Measurements from ENCODE around the gene TUSC2.

Gene TUSC2

DNA sequence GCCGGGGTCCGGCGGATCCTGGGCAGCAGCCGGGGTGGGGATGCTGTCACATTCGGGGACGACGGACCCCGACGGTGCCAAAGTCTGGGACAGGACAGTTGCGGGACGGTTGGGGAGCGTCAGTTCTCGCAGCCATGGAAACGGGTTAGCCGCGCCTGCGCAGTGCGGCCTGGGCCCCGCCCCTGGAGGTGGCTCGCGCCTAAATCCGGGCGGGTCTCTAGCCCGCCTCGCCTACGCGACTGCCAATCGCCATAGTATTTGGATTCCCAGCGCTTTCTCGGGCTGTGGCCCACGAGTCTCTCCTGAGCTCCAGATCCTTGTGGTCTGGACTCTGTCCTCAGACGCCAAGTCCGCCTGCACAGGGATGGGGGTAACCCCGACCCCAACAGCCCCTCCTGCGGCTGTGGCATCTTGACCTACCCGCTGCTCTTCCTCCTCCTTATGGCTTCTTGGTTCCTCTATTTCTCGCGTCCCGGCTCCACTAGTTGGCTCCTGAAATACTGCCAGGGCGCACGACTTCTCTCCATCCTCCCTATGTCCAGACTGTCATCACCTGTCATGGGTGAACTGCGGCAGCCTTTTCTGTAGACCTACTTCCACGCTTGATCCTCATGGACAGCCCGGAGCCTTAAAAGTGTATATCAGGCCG, 17.7 kb upstream of the TUSC2 start, which contains the start of gene ZMYND10:
Gene ZMYND10 (minus strand): TSS at position 147 of the 649 bp plus-strand sequence. CDS start 153 bp downstream, outside the sequence.
- peak within 1 kb of the TSS; percentile 47 for H3K4me3 Mint-ChIP-seq
- H3K27ac Mint-ChIP-seq: peak within 1 kb of the TSS; percentile 9
- H3K4me1 Mint-ChIP-seq (ENCODE audit: low read depth): peaks cover 68% of the 10 kb centered on the region
- H3K27me3 Mint-ChIP-seq: no peaks in the 10 kb centered on the region
- H3K9me3 Mint-ChIP-seq: no peaks in the 10 kb centered on the region
- H3K36me3 Mint-ChIP-seq (ENCODE audit: low read depth): peaks cover 17% of the 10 kb centered on the region

DNA sequence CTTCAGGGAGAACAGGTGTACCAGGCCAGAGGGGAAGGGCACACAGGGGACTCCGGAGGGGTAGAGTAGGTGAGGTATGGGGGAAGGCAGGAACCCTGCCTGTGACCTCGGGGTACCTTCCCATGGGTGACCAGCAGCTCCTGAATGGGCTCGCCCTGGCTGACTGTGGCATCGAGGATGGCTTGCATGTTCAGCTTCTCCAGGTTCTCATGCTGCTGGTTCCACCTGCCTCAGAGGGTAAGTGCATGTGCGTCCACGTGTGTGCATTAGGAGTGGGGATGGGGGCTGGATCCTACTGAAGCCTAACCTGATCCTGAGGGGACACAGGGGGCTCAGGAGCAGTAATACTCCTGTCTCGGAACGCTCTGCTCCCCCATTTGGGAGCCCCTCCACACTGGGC, 17.0 kb upstream of the TUSC2 start:
- Mint-ChIP-seq H3K36me3 (ENCODE audit: low read depth) (peaks cover 14% of the 10 kb centered on the region), H3K27me3 (no peaks in the 10 kb centered on the region), H3K4me1 (ENCODE audit: low read depth) (peaks cover 65% of the 10 kb centered on the region), H3K4me3 (peak overlapping the region; percentile 23), H3K9me3 (no peaks in the 10 kb centered on the region), H3K27ac (no peak overlapping the region)

GRCh38 chr3:50342813-50343633, 15.0 kb upstream of the TUSC2 start:
- Mint-ChIP-seq H3K36me3 (ENCODE audit: low read depth) (peaks cover 22% of the 10 kb centered on the region), H3K27ac (no peak overlapping the region), H3K27me3 (no peaks in the 10 kb centered on the region), H3K4me1 (ENCODE audit: low read depth) (peaks cover 63% of the 10 kb centered on the region), H3K9me3 (no peaks in the 10 kb centered on the region), H3K4me3 (no peak overlapping the region)

GRCh38 chr3:50341996-50342650, 14.1 kb upstream of the TUSC2 start:
- H3K27ac Mint-ChIP-seq: no peak overlapping the region
- no peaks in the 10 kb centered on the region for H3K27me3 Mint-ChIP-seq
- no peaks in the 10 kb centered on the region for H3K9me3 Mint-ChIP-seq
- H3K4me1 Mint-ChIP-seq (ENCODE audit: low read depth): peaks cover 54% of the 10 kb centered on the region
- H3K36me3 Mint-ChIP-seq (ENCODE audit: low read depth): peaks cover 17% of the 10 kb centered on the region
- H3K4me3 Mint-ChIP-seq: peak overlapping the region; percentile 13

DNA sequence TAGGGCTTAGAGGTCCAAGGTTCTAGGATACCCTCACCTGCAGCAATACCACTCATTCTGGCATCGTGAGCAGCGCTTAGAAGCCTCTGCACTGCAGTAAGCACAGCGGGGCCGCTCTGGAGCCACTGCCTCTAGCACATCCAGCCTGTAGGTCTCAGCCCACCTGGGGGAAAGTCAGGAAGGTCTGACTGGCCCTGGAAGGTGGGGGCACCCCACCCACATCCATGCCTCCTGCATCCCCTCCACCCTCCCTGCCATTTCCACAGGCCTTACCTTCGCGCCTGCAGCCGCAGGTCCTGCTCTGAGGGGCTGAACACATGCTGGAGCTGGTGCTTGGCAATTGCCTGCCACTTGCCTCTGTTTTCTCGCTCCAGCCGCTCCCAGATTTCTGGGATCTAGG, 13.5 kb upstream of the TUSC2 start:
- H3K9me3 Mint-ChIP-seq: no peaks in the 10 kb centered on the region
- H3K36me3 Mint-ChIP-seq (ENCODE audit: low read depth): peaks cover 19% of the 10 kb centered on the region
- H3K4me1 Mint-ChIP-seq (ENCODE audit: low read depth): peaks cover 51% of the 10 kb centered on the region
- H3K4me3 Mint-ChIP-seq: peak overlapping the region; percentile 90
- no peaks in the 10 kb centered on the region for H3K27me3 Mint-ChIP-seq
- H3K27ac Mint-ChIP-seq: peak overlapping the region; percentile 88

- Mint-ChIP-seq H3K4me1 (ENCODE audit: low read depth) (peaks cover 51% of the 10 kb centered on the region), H3K27ac (peak within 1 kb of the TSS; percentile 88), H3K9me3 (no peaks in the 10 kb centered on the region), H3K27me3 (no peaks in the 10 kb centered on the region), H3K36me3 (ENCODE audit: low read depth) (peaks cover 28% of the 10 kb centered on the region), H3K4me3 (peak within 1 kb of the TSS; percentile 90)
Observed at GRCh38 chr3:50340448-50341329, 12.7 kb upstream of the TUSC2 start, which contains the start of gene RASSF1. Gene RASSF1, minus strand, starts transcription at chr3:50340836. Its CDS starts 31 bp downstream, at chr3:50340805.

- Mint-ChIP-seq H3K4me1 (ENCODE audit: low read depth) (peaks cover 53% of the 10 kb centered on the region), H3K4me3 (peak overlapping the region; percentile 90), H3K27ac (peak overlapping the region; percentile 88), H3K36me3 (ENCODE audit: low read depth) (peaks cover 34% of the 10 kb centered on the region), H3K9me3 (no peaks in the 10 kb centered on the region), H3K27me3 (no peaks in the 10 kb centered on the region)
Observed at GRCh38 chr3:50340147-50340447, 12.1 kb upstream of the TUSC2 start.

DNA sequence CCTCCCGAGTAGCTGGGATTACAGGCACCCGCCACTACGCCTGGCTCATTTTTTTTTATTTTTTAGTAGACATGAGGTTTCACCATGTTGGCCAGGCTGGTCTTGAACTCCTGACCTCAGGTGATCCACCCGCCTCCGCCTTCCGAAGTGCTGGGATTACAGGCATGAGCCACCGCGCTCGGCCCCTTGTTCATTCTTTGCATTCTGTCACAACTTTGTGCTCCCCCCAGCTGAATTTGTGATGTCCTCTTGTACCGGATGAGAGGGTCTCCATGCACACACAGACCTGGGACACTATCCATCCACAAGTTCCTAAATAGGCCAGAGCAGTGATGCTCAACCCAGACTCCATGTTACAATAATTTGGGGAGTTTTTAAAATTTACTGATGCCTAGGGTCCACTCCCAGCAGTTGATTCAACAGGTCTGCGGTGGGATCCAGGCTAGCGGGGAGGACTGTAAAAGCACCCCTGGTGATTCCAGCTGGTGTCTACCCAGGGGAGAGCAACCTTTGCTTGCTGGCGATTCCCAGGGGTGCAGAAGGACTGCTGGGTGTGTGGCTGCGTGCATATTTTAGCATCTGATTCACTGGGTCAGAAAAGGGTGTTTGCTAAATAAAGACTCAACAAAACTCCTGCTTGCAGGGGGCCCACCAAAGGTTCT, 11.6 kb upstream of the TUSC2 start:
- H3K27ac Mint-ChIP-seq: peak overlapping the region; percentile 88
- no peaks in the 10 kb centered on the region for H3K27me3 Mint-ChIP-seq
- H3K4me3 Mint-ChIP-seq: peak overlapping the region; percentile 90
- peaks cover 58% of the 10 kb centered on the region for H3K4me1 Mint-ChIP-seq (ENCODE audit: low read depth)
- H3K9me3 Mint-ChIP-seq: no peaks in the 10 kb centered on the region
- H3K36me3 Mint-ChIP-seq (ENCODE audit: low read depth): peaks cover 36% of the 10 kb centered on the region

GRCh38 chr3:50338965-50339364, 10.9 kb upstream of the TUSC2 start:
- H3K27me3 Mint-ChIP-seq: no peaks in the 10 kb centered on the region
- no peaks in the 10 kb centered on the region for H3K9me3 Mint-ChIP-seq
- H3K27ac Mint-ChIP-seq: peak overlapping the region; percentile 88
- H3K4me3 Mint-ChIP-seq: peak overlapping the region; percentile 90
- peaks cover 62% of the 10 kb centered on the region for H3K4me1 Mint-ChIP-seq (ENCODE audit: low read depth)
- peaks cover 42% of the 10 kb centered on the region for H3K36me3 Mint-ChIP-seq (ENCODE audit: low read depth)

DNA sequence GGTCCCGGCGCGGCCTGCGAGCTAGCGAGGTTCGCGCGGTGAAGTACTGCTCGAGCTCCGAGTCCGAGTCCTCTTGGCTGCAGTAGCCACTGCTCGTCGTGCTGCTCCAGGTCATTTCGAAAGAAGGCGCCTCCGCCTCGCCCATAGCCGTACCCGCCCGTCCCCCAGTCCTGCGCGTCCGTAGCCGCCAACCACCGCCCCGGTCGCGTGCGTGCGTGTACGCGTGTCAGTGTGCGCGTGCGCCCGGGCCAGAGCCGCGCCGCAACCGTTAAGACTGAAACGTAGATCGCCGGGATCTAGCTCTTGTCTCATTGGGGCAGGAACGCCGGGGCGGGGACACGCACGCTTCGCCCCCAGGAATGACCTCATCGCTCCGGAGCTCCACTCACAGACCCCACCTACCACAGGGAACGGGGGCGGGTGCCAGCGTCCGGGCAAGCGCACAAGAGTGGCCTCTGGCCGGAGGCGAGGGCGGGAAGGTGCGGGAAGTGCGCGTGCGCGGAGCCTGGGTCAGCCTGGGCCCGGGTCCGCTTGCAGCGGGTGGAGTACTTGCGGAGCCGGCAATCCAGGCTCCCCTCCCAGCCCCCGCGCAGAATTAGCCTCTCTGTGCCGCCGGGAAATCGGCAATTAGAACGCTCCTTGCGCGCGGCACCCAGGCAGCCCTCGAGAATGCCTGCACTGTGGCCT, 9.3 kb upstream of the TUSC2 start:
- Mint-ChIP-seq H3K9me3 (no peaks in the 10 kb centered on the region), H3K27me3 (no peaks in the 10 kb centered on the region), H3K36me3 (ENCODE audit: low read depth) (peaks cover 48% of the 10 kb centered on the region), H3K4me1 (ENCODE audit: low read depth) (peaks cover 67% of the 10 kb centered on the region), H3K4me3 (peak overlapping the region; percentile 90), H3K27ac (peak overlapping the region; percentile 88)

DNA sequence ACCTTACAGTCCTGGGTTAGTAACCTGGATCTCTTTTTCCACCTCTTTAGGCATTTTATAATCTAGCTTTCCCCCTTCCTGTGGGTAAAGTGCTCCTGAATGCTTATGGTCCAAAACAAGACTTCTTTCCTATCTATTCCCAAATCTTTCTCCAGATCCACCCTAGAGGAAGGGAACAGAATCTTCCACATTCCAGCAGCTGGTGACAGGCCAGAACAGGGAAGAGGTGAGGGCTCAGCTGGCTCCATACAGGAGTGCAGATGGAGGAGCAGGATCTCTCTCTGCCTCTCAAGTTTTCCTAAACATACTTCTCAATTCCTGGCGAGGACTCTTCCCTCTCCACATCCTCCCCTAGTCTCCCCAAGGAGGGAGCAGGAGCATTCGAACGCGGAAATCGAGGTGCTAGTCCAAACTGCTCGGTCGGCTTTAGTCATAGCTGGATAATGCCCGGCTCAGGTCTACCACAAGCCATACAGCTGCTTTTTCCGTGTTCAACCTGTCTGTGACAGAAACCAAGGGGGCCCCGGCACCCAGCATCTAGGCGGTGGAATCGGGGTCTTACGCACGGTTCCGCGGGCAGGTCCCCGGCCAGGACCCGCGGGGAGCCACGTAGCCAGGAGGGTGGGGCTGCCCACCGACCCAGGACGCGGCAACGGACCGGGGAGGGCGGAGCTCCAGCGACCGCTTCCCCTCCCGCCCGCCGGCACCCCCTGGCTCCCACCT, 8.6 kb upstream of the TUSC2 start:
- H3K4me3 Mint-ChIP-seq: peak overlapping the region; percentile 90
- H3K9me3 Mint-ChIP-seq: no peaks in the 10 kb centered on the region
- peaks cover 62% of the 10 kb centered on the region for H3K4me1 Mint-ChIP-seq (ENCODE audit: low read depth)
- H3K27ac Mint-ChIP-seq: peak overlapping the region; percentile 97
- H3K36me3 Mint-ChIP-seq (ENCODE audit: low read depth): peaks cover 54% of the 10 kb centered on the region
- no peaks in the 10 kb centered on the region for H3K27me3 Mint-ChIP-seq

- peak overlapping the region; percentile 65 for H3K4me3 Mint-ChIP-seq
- peaks cover 47% of the 10 kb centered on the region for H3K4me1 Mint-ChIP-seq (ENCODE audit: low read depth)
- H3K9me3 Mint-ChIP-seq: no peaks in the 10 kb centered on the region
- H3K27me3 Mint-ChIP-seq: no peaks in the 10 kb centered on the region
- peak overlapping the region; percentile 83 for H3K27ac Mint-ChIP-seq
- H3K36me3 Mint-ChIP-seq (ENCODE audit: low read depth): peaks cover 71% of the 10 kb centered on the region
Observed at GRCh38 chr3:50334339-50335075, 6.5 kb upstream of the TUSC2 start.
